Measurements from ENCODE around the gene POT1.

DNA sequence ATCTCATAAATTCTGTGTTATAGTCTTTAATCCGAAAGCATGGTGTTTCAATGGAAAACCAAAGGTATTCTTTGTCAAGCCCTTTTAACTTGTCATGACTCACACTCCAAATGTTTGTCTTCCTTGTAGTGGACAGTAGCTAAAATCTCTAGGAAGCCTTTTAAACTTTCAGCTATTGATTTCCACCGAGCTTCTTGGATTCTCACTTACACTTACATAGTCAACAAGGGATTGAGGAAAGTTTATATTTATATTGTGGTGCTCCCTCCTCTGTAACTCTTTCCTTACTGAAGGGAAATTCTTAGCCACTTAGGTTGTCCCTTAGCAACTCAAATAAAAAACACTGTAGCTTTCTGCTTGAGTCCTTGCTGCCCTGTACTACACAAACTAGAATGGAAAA lies 132.9 kb downstream of the POT1 start:
- TF ChIP-seq, protein P1, sequence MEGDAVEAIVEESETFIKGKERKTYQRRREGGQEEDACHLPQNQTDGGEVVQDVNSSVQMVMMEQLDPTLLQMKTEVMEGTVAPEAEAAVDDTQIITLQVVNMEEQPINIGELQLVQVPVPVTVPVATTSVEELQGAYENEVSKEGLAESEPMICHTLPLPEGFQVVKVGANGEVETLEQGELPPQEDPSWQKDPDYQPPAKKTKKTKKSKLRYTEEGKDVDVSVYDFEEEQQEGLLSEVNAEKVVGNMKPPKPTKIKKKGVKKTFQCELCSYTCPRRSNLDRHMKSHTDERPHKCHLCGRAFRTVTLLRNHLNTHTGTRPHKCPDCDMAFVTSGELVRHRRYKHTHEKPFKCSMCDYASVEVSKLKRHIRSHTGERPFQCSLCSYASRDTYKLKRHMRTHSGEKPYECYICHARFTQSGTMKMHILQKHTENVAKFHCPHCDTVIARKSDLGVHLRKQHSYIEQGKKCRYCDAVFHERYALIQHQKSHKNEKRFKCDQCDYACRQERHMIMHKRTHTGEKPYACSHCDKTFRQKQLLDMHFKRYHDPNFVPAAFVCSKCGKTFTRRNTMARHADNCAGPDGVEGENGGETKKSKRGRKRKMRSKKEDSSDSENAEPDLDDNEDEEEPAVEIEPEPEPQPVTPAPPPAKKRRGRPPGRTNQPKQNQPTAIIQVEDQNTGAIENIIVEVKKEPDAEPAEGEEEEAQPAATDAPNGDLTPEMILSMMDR (conservative IDR thresholded peaks at IDR 0.05), result no peak
- TF ChIP-seq ZFX (IDR thresholded peaks at IDR 0.05), result no peak

Data from C4-2B (cell line).